GM12878 (cell line): Measurements from ENCODE around the gene GBA3.

Experiments
- CEBPB ChIP-seq, 2 experiments: fragments of 150-350 bp in 1 of 2; IDR thresholded peaks; 2 replicates each; pipeline ENCODE4 v1.6.1; 2012 to 2014; ENCODE audit warnings: low read depth in 2 of 2, low read length in 2 of 2, borderline replicate concordance in 1 of 2, inconsistent platforms in 1 of 2
- CTCF ChIP-seq, 3 experiments: IDR thresholded peaks in 2 of 3; conservative IDR thresholded peaks in 1 of 3; 2 replicates each; pipeline ENCODE4 v1.5.1; 2011; ENCODE audit warnings: low read depth in 3 of 3, low read length in 3 of 3, mild to moderate bottlenecking in 3 of 3, control low read depth in 2 of 3, moderate library complexity in 2 of 3, inconsistent platforms in 1 of 3, mixed read lengths in 1 of 3; ENCODE audit not compliant: control insufficient read depth in 2 of 3, insufficient read depth in 1 of 3; ENCODE audit errors: extremely low read depth in 1 of 3
- POLR2A ChIP-seq: IDR thresholded peaks from 2 replicates; pipeline ENCODE4 v1.6.1; 2011; ENCODE audit warnings: low read depth, mild to moderate bottlenecking, low read length
- RFX5 ChIP-seq: IDR thresholded peaks from 2 replicates; pipeline ENCODE4 v1.6.1; 2011; ENCODE audit warnings: low read depth, low read length, improper control_type of control experiment
- SIX5 ChIP-seq: IDR thresholded peaks from 2 replicates; pipeline ENCODE4 v1.6.1; 2011; ENCODE audit warnings: mild to moderate bottlenecking, low read depth, low read length, moderate library complexity; ENCODE audit not compliant: severe bottlenecking
- SMAD1 ChIP-seq: fragments of 450-650 bp; IDR thresholded peaks from 2 replicates; pipeline ENCODE4 v1.6.1; 2018; ENCODE audit warnings: mild to moderate bottlenecking, low read depth; ENCODE audit not compliant: partially characterized antibody
- SRF ChIP-seq, 2 experiments: IDR thresholded peaks; 2 replicates each; pipeline ENCODE4 v1.6.1; 2011; ENCODE audit warnings: low read depth in 2 of 2, low read length in 2 of 2, mild to moderate bottlenecking in 1 of 2, moderate library complexity in 1 of 2
- ZNF24 ChIP-seq: fragments of 450-650 bp; IDR thresholded peaks from 2 replicates; pipeline ENCODE4 v1.6.1; 2017; ENCODE audit warnings: antibody characterized with exemption, mild to moderate bottlenecking

GRCh38 chr4:22650771-22651170 is 42.0 kb upstream of the GBA3 start:
- TF ChIP-seq SIX5 (no peak), CTCF (IDR thresholded peaks at IDR 0.05 in 2 of 3, conservative IDR thresholded peaks at IDR 0.05 in 1 of 3; ENCODE audit: control insufficient read depth in 2 of 3, extremely low read depth in 1 of 3, insufficient read depth in 1 of 3, low read depth in 3 of 3, low read length in 3 of 3) (no peak), CEBPB (IDR thresholded peaks at IDR 0.05; ENCODE audit: borderline replicate concordance in 1 of 2, low read depth in 2 of 2, low read length in 2 of 2) (no peak), RFX5 (no peak), ZNF24 (no peak), POLR2A (no peak), SMAD1 (no peak), SRF (IDR thresholded peaks at IDR 0.05; ENCODE audit: low read depth in 2 of 2, low read length in 2 of 2) (no peak)
